NCI-H1048 (cell line): ENCODE results near the gene CAMK2G.

Experiments used
- DNase-seq: peaks from one replicate; lab custom pipeline; 2025; lab: John Stamatoyannopoulos, UW

CAMK2G gene

GRCh38 chr10:73863039-73863817 is 11.1 kb downstream of the CAMK2G start:
- DNase-seq: no peak

GRCh38 chr10:73862011-73862410 is 12.3 kb downstream of the CAMK2G start:
- DNase-seq: no peak

DNA sequence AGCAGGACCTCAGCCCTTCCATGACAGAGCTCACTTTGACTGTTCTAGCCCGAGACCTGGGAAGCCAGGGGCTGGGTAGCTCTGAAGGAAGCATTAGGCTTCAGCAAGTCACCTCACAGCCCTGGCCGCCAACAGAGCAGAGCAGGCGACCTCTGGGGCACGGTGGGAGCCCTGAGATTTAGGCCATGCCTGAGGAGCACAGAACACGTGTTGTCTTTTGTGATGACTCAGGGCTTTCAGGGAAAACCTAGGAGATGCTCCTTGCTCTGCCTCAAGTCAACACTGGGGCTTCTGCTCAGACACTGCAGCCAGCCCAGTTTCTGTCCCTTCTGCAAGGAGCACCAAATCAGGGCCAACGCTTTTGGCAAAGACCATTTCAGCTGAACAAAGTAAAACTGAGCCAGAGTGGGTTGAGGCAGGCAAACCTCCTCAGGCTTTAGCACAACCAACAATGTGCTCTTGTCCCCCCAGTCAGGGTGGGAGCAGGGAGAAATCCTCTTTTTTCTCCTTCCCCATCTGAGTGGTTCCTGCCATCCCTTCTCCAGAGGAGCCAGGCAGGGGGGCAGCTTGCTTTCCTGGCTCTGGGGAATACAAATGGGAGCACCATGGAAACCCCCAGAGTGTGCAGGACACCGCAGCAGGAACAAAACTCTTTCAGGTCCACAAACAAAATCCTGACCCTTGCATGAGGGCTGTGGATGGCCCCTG is 14.4 kb downstream of the CAMK2G start:
- DNase-seq: no peak

GRCh38 chr10:73859428-73859783 is 14.9 kb downstream of the CAMK2G start:
- DNase-seq: no peak

- DNase-seq: no peak
These were observed 15.5 kb downstream of the CAMK2G start for GRCh38 chr10:73858750-73859427.

DNA sequence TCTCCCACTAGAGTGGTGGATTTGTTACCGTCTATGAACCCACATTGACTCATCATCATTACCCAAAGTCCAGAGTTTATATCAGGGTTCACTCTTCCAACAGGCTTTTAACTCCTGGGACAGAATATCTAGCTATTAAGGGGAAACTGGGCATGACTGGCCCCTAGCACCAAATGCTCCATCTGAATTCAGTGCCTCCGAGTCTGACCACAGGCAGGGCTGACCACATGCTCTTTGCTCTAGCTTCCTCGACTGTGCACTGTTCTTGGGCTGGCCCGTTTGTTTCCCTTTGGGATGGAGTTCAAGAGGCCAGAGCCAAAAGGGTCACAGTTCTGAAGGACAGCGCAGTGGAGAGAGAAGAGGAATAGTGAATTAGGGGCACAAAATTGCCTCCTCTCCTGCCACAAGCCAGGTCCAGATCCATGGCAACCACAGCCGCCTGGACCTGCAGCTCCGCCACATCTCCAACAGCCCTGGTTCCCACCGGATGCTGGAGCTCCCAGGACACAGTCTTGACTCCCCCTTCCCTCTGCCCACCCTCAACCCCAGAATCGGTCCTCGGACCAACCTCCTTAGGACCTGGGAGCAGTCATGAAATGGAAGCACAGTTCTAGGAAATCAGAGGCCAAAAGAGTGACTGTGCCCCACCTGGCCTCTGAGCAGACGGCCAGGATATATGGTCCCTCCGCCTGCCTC is 16.2 kb downstream of the CAMK2G start:
- no peak for DNase-seq

- DNase-seq: no peak
These were observed 16.9 kb downstream of the CAMK2G start for GRCh38 chr10:73857446-73857845.

- DNase-seq: no peak
These were observed 18.1 kb downstream of the CAMK2G start for GRCh38 chr10:73856261-73856660.

DNA sequence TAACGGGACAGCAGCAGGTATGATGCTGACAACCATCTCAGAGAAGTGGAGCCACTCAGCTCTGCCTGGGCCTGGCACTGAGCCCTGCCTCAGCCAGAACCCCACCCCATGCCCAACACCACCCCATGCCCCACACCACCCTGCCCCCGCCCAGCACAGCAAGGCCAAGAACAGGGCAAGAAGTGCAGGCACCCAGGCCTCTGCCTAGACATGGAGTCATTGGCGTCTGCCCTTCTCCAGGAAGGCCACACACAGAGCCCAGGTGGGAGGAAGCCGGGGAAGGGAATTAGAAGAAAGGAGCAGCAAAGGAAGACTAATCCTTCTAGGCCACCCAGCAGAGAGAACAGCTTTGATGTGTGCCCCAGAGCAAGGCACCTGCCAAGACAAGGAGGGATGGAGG is 18.9 kb downstream of the CAMK2G start:
- DNase-seq: no peak

DNA sequence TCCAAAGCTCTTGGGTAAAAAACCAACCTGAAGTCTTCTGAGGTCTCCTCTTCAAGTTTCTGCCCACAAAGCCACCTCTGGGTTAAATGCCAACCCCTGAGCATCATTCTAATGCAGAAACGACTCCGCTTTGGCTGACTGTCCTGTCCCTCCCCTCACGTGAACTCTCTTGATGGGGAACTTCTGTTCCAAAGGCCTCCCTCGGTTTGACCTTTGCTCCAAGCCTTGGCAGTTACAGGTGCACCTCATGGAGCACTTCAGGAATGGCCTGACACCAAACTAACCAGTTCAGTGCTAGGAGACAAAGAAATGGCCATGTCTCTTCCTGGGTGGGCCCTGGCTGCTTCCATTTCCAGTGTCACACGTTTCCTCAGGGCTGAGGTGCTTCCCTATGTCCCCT is 20.0 kb downstream of the CAMK2G start:
- DNase-seq: no peak

- no peak for DNase-seq
These were observed 21.2 kb downstream of the CAMK2G start for GRCh38 chr10:73853196-73853595.

GRCh38 chr10:73850863-73851461 is 23.4 kb downstream of the CAMK2G start:
- DNase-seq: no peak

DNA sequence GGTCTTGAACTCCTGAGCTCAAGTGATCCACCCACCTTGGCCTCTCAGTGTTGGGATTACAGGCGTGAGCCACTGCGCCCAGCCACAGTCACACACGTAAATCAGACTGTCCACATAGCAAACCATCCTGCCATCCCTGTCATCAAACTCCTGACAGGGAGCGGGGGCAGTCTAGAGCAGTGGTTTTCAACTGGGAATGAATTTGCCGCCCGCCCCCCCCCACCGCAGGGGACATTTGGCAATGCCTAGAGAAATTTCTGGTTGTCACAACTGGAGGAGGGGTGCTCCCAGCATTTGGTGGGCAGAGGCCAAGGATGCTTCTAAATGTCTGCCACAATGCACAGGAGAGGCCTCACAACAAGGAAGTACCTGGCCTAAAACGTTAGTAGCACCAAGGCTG is 24.1 kb downstream of the CAMK2G start:
- no peak for DNase-seq

DNA sequence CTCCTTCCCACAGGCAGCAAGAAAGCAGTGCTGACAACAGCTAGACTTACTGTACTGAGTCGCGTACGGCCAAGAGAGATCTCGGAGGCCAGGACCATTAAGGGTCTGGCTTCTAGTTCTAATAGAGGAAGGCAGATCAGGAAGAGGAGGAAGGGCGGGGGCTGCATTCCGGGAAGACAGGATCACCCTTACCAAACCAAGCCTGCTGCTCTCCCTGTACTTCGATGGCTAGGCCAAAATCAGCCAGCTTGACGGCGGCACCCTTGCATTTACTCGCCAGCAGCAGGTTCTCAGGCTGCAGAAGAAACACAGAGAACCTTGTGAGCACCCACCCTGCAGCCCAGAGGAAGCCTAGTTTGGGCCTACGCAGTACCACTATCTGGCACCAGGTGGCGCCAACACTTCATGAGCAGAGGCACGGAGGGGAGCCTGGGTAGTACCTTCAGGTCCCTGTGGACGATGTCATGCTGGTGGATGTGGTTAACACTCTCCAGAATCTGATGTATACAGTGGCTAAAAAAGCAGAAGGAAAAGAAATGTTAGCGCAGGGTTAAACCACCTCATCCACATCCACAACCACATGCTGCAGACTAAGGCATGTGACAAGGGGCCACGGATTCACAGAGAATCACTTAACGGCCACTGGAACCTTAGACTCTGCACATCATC is 25.4 kb downstream of the CAMK2G start:
- DNase-seq: peak; percentile 63

GRCh38 chr10:73847031-73847430 is 27.3 kb downstream of the CAMK2G start:
- no peak for DNase-seq

GRCh38 chr10:73843261-73843660 is 31.1 kb downstream of the CAMK2G start:
- DNase-seq: no peak

- no peak for DNase-seq
These were observed 32.0 kb downstream of the CAMK2G start for GRCh38 chr10:73842349-73842748.

- DNase-seq: no peak
These were observed 32.6 kb downstream of the CAMK2G start for GRCh38 chr10:73841526-73842285.

DNA sequence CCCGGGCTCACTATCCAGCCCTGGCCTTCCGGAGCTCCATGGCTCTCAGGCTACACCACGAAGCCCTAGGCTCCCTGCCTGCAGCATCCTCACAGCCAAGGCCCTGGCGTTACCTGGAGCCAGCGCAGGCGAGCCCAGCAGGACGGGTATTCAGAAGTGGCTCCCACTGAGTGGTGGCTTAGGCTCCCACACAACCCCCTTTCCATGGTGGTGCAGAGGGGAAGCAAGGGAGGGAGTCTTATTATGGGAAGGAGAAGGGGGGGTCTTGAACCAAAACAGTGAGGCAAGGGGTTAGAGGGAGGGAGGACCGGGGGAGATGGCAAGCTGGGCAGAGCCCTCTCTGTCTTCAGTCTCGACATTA is 33.3 kb downstream of the CAMK2G start:
- no peak for DNase-seq

DNA sequence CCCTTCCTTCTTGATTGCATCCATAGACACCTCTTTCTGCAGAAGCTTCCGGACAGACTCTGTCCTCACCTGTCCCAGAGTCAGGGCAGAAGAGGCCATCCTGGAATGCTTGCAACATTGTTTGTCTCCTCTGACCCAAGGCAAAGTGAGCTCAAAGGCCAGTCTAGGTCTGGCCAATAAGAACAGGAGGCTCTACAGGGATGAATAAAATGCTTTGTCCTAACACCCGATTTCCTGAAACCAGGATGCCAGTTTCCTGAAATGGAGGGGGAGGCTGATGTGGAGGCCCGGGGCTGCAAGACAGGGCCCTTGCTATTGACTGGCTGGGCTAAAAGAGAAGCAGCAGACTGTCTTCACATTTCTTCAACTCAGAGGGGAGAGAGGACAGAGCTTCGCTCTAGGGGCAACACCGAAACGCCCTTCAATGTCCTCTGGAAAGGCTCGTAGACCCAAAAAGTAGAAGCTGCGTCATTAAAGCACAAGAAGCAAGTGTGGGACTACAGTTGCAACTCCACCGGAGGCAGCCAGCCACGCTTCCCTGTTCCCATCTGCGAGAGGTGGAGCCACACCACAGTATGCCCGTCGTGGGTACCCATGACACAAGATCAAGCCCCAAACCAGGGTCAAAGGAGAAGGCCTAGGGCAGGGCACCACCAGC is 33.8 kb downstream of the CAMK2G start:
- no peak for DNase-seq
